PC-3 (cell line): Measurements from ENCODE around the gene MKRN1.
"Not testable (repeated sequence)": the region's sequence is repeated elsewhere in the genome, so short reads cannot be mapped to it uniquely, and the experiment has no call there.

Source experiments
- EZH2 ChIP-seq: fragments of 300-600 bp; sonication (generic); IDR thresholded peaks from one replicate; pipeline ENCODE4 v1.6.1; 2017; ENCODE audit warnings: antibody characterized with exemption, mild to moderate bottlenecking, low read length; ENCODE audit not compliant: unreplicated experiment
- TF ChIP-seq, protein P1 (sequence below): fragments of 300-600 bp; sonication (generic); conservative IDR thresholded peaks from 2 replicates; pipeline ENCODE4 v1.5.1; 2017; ENCODE audit warnings: antibody characterized with exemption, low read depth, mild to moderate bottlenecking, low read length

DNA sequence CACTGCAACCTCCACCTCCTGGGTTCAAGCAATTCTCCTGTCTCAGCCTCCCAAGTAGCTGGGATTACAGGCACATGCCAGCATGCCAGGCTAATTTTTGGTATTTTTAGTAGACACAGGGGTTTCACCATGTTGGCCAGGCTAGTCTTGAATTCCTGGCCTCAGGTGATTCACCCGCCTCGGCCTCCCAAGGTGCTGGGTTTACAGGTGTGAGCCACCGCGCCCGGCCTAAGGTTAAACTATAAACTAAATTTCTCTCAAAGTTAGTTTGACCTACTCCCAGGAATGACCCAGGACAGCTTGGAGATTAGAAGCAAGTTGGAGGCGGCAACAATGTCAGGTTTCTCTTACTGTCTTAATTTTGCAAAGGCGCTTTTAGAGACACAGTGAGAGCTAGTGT, 18.5 kb upstream of the MKRN1 start:
- TF ChIP-seq, protein P1, sequence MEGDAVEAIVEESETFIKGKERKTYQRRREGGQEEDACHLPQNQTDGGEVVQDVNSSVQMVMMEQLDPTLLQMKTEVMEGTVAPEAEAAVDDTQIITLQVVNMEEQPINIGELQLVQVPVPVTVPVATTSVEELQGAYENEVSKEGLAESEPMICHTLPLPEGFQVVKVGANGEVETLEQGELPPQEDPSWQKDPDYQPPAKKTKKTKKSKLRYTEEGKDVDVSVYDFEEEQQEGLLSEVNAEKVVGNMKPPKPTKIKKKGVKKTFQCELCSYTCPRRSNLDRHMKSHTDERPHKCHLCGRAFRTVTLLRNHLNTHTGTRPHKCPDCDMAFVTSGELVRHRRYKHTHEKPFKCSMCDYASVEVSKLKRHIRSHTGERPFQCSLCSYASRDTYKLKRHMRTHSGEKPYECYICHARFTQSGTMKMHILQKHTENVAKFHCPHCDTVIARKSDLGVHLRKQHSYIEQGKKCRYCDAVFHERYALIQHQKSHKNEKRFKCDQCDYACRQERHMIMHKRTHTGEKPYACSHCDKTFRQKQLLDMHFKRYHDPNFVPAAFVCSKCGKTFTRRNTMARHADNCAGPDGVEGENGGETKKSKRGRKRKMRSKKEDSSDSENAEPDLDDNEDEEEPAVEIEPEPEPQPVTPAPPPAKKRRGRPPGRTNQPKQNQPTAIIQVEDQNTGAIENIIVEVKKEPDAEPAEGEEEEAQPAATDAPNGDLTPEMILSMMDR, result not testable (repeated sequence)
- not testable (repeated sequence) for TF ChIP-seq EZH2
